K562 (cell line): ENCODE measurements around the gene SLC16A12. TPM values are rescaled to one million over a fixed set of nuclear protein-coding genes. Genes with fewer than 3 reads are reported as not detected.
"Not testable (repeated sequence)": the region's sequence is repeated elsewhere in the genome, so short reads cannot be mapped to it uniquely, and the experiment has no call there.

Experiments used
- ATAC-seq: fragments of 200-7000 bp; cut with Tn5 transposase; 3 replicates; pipeline ENCODE4 v1.9.1; 2020; ENCODE audit warnings: moderate library complexity
- BruUV-seq: library from RNA; stranded (reverse); fragments of 400-500 nt; replicated peaks from 2 replicates; lab custom pipeline; 2021; lab: Mats Ljungman, UMichigan
- CTCF ChIA-PET: fragments of 300-600 bp; formaldehyde crosslinking; extraction: SDS; loops from one replicate; lab custom pipeline; 2021; ENCODE audit warnings: low intra/inter-chr PET ratio; lab: Yijun Ruan, JAX
- POLR2A ChIA-PET: fragments of 300-600, 350-650 bp; sonication (Branson Sonifier 250); formaldehyde crosslinking; extraction: SDS; loops from one replicate; lab custom pipeline; 2021; ENCODE audit warnings: antibody characterized with exemption, inconsistent platforms; lab: Yijun Ruan, JAX
- DNase-seq, 4 experiments: peaks; one replicate each; pipeline versions ENCODE4 v3.0.0 to v3.0.0-alpha.2; 2011 to 2018; ENCODE audit warnings: low spot score in 3 of 4, mixed read lengths in 3 of 4; ENCODE audit errors: extremely low read depth in 1 of 4
- FAIRE-seq: peaks from 2 replicates; lab custom pipeline; 2011; peaks lifted over from hg19 to GRCh38; lab: Jason Lieb, UNC
- H2AFZ ChIP-seq: 2 replicates; pipeline ENCODE4 v1.6.0; 2011; ENCODE audit warnings: low read depth, low read length, control low read depth, inconsistent platforms
- H3K27ac ChIP-seq: fragments of 200-600 bp; 3 replicates; pipeline ENCODE4 v1.8.0; 2011; ENCODE audit warnings: low read depth, mild to moderate bottlenecking, control low read depth, inconsistent platforms, low read length, moderate library complexity, mixed read lengths; ENCODE audit errors: extremely low read depth
- H3K27me3 ChIP-seq, 2 experiments: fragments of 300-600 bp in 1 of 2; 2 replicates in 1 of 2; 3 replicates in 1 of 2; pipeline versions ENCODE4 v1.6.0 to v1.8.0; 2011; ENCODE audit warnings: inconsistent platforms in 2 of 2, low read length in 2 of 2, mild to moderate bottlenecking in 1 of 2, mixed read lengths in 1 of 2, moderate library complexity in 1 of 2; ENCODE audit not compliant: control insufficient read depth in 2 of 2, insufficient read depth in 2 of 2
- H3K36me3 ChIP-seq: fragments of 300-600 bp; 3 replicates; pipeline ENCODE4 v1.8.0; 2011; ENCODE audit warnings: mild to moderate bottlenecking, low read length, inconsistent platforms; ENCODE audit not compliant: control insufficient read depth, insufficient read depth
- H3K4me1 ChIP-seq, 2 experiments: fragments of 200-600 bp in 1 of 2; replicated peaks in 1 of 2; 2 replicates in 1 of 2; 3 replicates in 1 of 2; pipeline versions ENCODE4 v1.5.1 to v1.8.0; 2011; ENCODE audit warnings: inconsistent platforms in 2 of 2, low read length in 2 of 2, mild to moderate bottlenecking in 1 of 2, mixed read lengths in 1 of 2, moderate library complexity in 1 of 2; ENCODE audit not compliant: control insufficient read depth in 2 of 2, insufficient read depth in 2 of 2
- H3K4me2 ChIP-seq: 2 replicates; pipeline ENCODE4 v1.6.1; 2011; ENCODE audit warnings: low read length, control low read depth, inconsistent platforms, mixed read lengths; ENCODE audit not compliant: insufficient read depth
- H3K4me3 ChIP-seq: fragments of 200-600 bp; sonication (generic), shearing (Covaris generic); 2 replicates; pipeline ENCODE4 v1.5.1; 2016; ENCODE audit warnings: control low read depth, inconsistent platforms
- H3K79me2 ChIP-seq: fragments of 200-600 bp; 3 replicates; pipeline ENCODE4 v1.8.0; 2011; ENCODE audit warnings: low read length, inconsistent platforms; ENCODE audit not compliant: control insufficient read depth, insufficient read depth
- H3K9ac ChIP-seq, 2 experiments: 2 replicates each; pipeline versions ENCODE4 v1.6.0 to v1.6.1; 2011; ENCODE audit warnings: low read depth in 2 of 2, low read length in 2 of 2, control low read depth in 1 of 2, inconsistent platforms in 1 of 2, mild to moderate bottlenecking in 1 of 2, mixed read lengths in 1 of 2; ENCODE audit not compliant: insufficient read depth in 1 of 2
- H3K9me1 ChIP-seq: one replicate; pipeline ENCODE4 v1.6.0; 2011; ENCODE audit warnings: inconsistent platforms, mild to moderate bottlenecking, low read length, moderate library complexity; ENCODE audit not compliant: control insufficient read depth, insufficient read depth
- H3K9me3 ChIP-seq: replicated peaks from 2 replicates; pipeline ENCODE4 v1.5.1; 2011; ENCODE audit warnings: low read depth, low read length, inconsistent platforms; ENCODE audit not compliant: control insufficient read depth, insufficient read depth
- H4K20me1 ChIP-seq: replicated peaks from 2 replicates; pipeline ENCODE4 v1.6.1; 2011; ENCODE audit warnings: low read length, inconsistent platforms, mixed read lengths; ENCODE audit not compliant: control insufficient read depth, insufficient read depth
- MTA2 ChIP-seq: fragments of 450-650 bp; IDR thresholded peaks from 2 replicates; pipeline ENCODE4 v1.6.1; 2016; ENCODE audit warnings: low read depth
- ZNF639 ChIP-seq, 2 experiments: fragments of 200-800 bp in 1 of 2; sonication (Bioruptor generic) in 1 of 2; sonication (generic) in 1 of 2; formaldehyde crosslinking in 1 of 2; IDR thresholded peaks in 1 of 2; conservative IDR thresholded peaks in 1 of 2; 2 replicates each; pipeline versions ENCODE4 v1.5.0 to v1.6.1; 2016 to 2020; ENCODE audit warnings: missing compliant biosample characterization in 1 of 2, missing genetic modification characterization in 1 of 2, missing genetic modification reagents in 1 of 2
- WGBS: fragments of 100-300 bp; shearing (Covaris generic); methylation state at CpG from one replicate; pipeline ENCODE4 v1.1.6; 2016; ENCODE audit warnings: low coverage, mixed read lengths; ENCODE audit not compliant: insufficient coverage; ENCODE audit errors: missing lambda C conversion rate; 5-methylcytosine and 5-hydroxymethylcytosine counted together
- in situ Hi-C: fragments of 300-500 bp; cut with MboI; formaldehyde crosslinking; loops from 4 replicates; pipeline ENCODE4 v1.15.0; 2018; ENCODE audit warnings: inconsistent platforms, mixed read lengths
- intact Hi-C: fragments of 100-400 bp; cut with micrococcal nuclease; formaldehyde crosslinking; loops from 2 replicates; pipeline ENCODE4 v1.14.2; 2022
- polyA plus RNA-seq, 8 experiments: library from polyadenylated mRNA; depleted of rRNA in 4 of 8; stranded (reverse) in 5 of 8; unstranded in 3 of 8; fragments of >200 nt; fragmentation: Nextera tagmentation in 2 of 8; fragmentation: Illumina TruSeq in 1 of 8; extraction: Ambion mirVana in 2 of 8; extraction: Trizol in 1 of 8; gene quantifications; 2 replicates each; pipeline versions ENCODE4 v1.2.1 to v1.2.3, GENCODE V29; 2011 to 2014; ENCODE audit warnings: inconsistent platforms in 1 of 8, missing spikeins in 1 of 8
- total RNA-seq, 7 experiments: library from RNA; depleted of rRNA in 6 of 7; stranded (reverse); fragments of >200 nt in 6 of 7; fragmentation: Illumina TruSeq in 2 of 7; extraction: Trizol in 2 of 7; gene quantifications; 2 replicates each; pipeline versions ENCODE4 v1.2.1 to v1.2.3, GENCODE V29; 2011 to 2021; ENCODE audit warnings: low replicate concordance in 1 of 7

SLC16A12 gene
- total and polyA plus RNA-seq, 9 of the 15 experiments (the other 6 are each of a cell fraction or from before 2014, with no cell fraction given), result not detected

GRCh38 chr10:89547853-89548513, 12.6 kb upstream of the SLC16A12 start (continued):
- TF ChIP-seq MTA2, result no peak
- TF ChIP-seq ZNF639 (CRISPR knock-in tag; conservative IDR thresholded peaks at IDR 0.05 in 1 of 2, IDR thresholded peaks at IDR 0.05 in 1 of 2), result no peak
- TF ChIP-seq, all 486 proteins: peak for 0

GRCh38 chr10:89546651-89547050, 11.3 kb upstream of the SLC16A12 start:
- H3K4me1 ChIP-seq, H3K79me2 ChIP-seq, H3K4me2 ChIP-seq, in situ Hi-C loops, CTCF ChIA-PET, ATAC-seq, H3K27ac ChIP-seq, DNase-seq, H3K9me1 ChIP-seq, FAIRE-seq, intact Hi-C loops, H3K36me3 ChIP-seq, H3K9ac ChIP-seq, H2AFZ ChIP-seq, H3K27me3 ChIP-seq, H3K9me3 ChIP-seq, BruUV-seq, H3K4me3 ChIP-seq, H4K20me1 ChIP-seq, POLR2A ChIA-PET: not testable (repeated sequence)
- WGBS, result 0% methylated on average over 1 of the region's 1 CpG
